NT2/D1 (cell line): Measurements from ENCODE around the gene ST3GAL6.

Experiments
- DNase-seq: peaks from one replicate; pipeline ENCODE4 v3.0.0-alpha.2; 2011; ENCODE audit warnings: low read depth, low spot score
- H3K27me3 ChIP-seq: 2 replicates; pipeline ENCODE4 v1.6.0; 2011; ENCODE audit warnings: mild to moderate bottlenecking; ENCODE audit not compliant: insufficient read length, insufficient read depth
- H3K36me3 ChIP-seq: 2 replicates; pipeline ENCODE4 v1.6.1; 2011; ENCODE audit warnings: mild to moderate bottlenecking, low read length, mixed read lengths; ENCODE audit not compliant: insufficient read depth, insufficient read length
- H3K4me1 ChIP-seq: 2 replicates; pipeline ENCODE4 v1.5.1; 2011; ENCODE audit not compliant: insufficient read depth, insufficient read length
- H3K4me3 ChIP-seq: 2 replicates; pipeline ENCODE4 v1.5.1; 2011; ENCODE audit warnings: low read depth; ENCODE audit not compliant: insufficient read length
- H3K9ac ChIP-seq: 2 replicates; pipeline ENCODE4 v1.6.0; 2011; ENCODE audit warnings: low read depth; ENCODE audit not compliant: insufficient read length
- H3K9me3 ChIP-seq: 2 replicates; pipeline ENCODE4 v1.5.1; 2011; ENCODE audit warnings: mild to moderate bottlenecking, low read length; ENCODE audit not compliant: insufficient read depth
- SUZ12 ChIP-seq: IDR thresholded peaks from 2 replicates; pipeline ENCODE4 v1.6.1; 2011; ENCODE audit not compliant: insufficient read length, insufficient read depth; ENCODE audit errors: extremely low read depth
- YY1 ChIP-seq: IDR thresholded peaks from 2 replicates; pipeline ENCODE4 v1.6.1; 2011; ENCODE audit not compliant: insufficient read length, insufficient read depth
- ZNF274 ChIP-seq: IDR thresholded peaks from 2 replicates; pipeline ENCODE4 v1.6.1; 2011; ENCODE audit warnings: mild to moderate bottlenecking, low read depth, low read length

ST3GAL6 gene

GRCh38 chr3:98784042-98784441 lies 20.9 kb downstream of the ST3GAL6 start:
- Histone ChIP-seq H3K4me3 (no peak overlapping the region), H3K9ac (no peak overlapping the region), H3K9me3 (no peaks in the 10 kb centered on the region), H3K27me3 (no peaks in the 10 kb centered on the region), H3K36me3 (peaks cover 4% of the 10 kb centered on the region), H3K4me1 (no peaks in the 10 kb centered on the region)
- no peak for DNase-seq
- no peak for TF ChIP-seq SUZ12
- TF ChIP-seq YY1: no peak
- TF ChIP-seq ZNF274: no peak

- H3K4me1 ChIP-seq: no peaks in the 10 kb centered on the region
- no peaks in the 10 kb centered on the region for H3K27me3 ChIP-seq
- H3K36me3 ChIP-seq: peaks cover 4% of the 10 kb centered on the region
- no peak overlapping the region for H3K9ac ChIP-seq
- DNase-seq: no peak
- H3K4me3 ChIP-seq: no peak overlapping the region
- no peaks in the 10 kb centered on the region for H3K9me3 ChIP-seq
- TF ChIP-seq SUZ12 (no peak), YY1 (no peak), ZNF274 (no peak)
Observed at GRCh38 chr3:98784666-98785600, 21.8 kb downstream of the ST3GAL6 start.

- H3K27me3 ChIP-seq: no peaks in the 10 kb centered on the region
- H3K36me3 ChIP-seq: peaks cover 4% of the 10 kb centered on the region
- no peak overlapping the region for H3K4me3 ChIP-seq
- H3K9ac ChIP-seq: no peak overlapping the region
- H3K4me1 ChIP-seq: no peaks in the 10 kb centered on the region
- DNase-seq: no peak
- TF ChIP-seq SUZ12 (no peak), ZNF274 (no peak), YY1 (no peak)
- no peaks in the 10 kb centered on the region for H3K9me3 ChIP-seq
Observed at GRCh38 chr3:98786364-98787006, 23.3 kb downstream of the ST3GAL6 start.

- TF ChIP-seq YY1: no peak
- TF ChIP-seq SUZ12: no peak
- TF ChIP-seq ZNF274: no peak
- no peak for DNase-seq
- no peaks in the 10 kb centered on the region for H3K27me3 ChIP-seq
- H3K4me3 ChIP-seq: no peak overlapping the region
- H3K36me3 ChIP-seq: peaks cover 4% of the 10 kb centered on the region
- no peaks in the 10 kb centered on the region for H3K9me3 ChIP-seq
- H3K4me1 ChIP-seq: no peaks in the 10 kb centered on the region
- no peak overlapping the region for H3K9ac ChIP-seq
Observed at GRCh38 chr3:98787181-98787580, 24.0 kb downstream of the ST3GAL6 start.

GRCh38 chr3:98788651-98789050 lies 25.5 kb downstream of the ST3GAL6 start:
- Histone ChIP-seq H3K9me3 (no peaks in the 10 kb centered on the region), H3K4me1 (no peaks in the 10 kb centered on the region), H3K27me3 (no peaks in the 10 kb centered on the region), H3K36me3 (peaks cover 4% of the 10 kb centered on the region), H3K9ac (no peak overlapping the region), H3K4me3 (no peak overlapping the region)
- DNase-seq: no peak
- TF ChIP-seq ZNF274 (no peak), YY1 (no peak), SUZ12 (no peak)

GRCh38 chr3:98791341-98792325 lies 28.5 kb downstream of the ST3GAL6 start:
- H3K36me3 ChIP-seq: peaks cover 12% of the 10 kb centered on the region
- no peak for DNase-seq
- TF ChIP-seq SUZ12: no peak
- no peak for TF ChIP-seq ZNF274
- TF ChIP-seq YY1: no peak
- H3K9ac ChIP-seq: no peak overlapping the region
- H3K4me3 ChIP-seq: no peak overlapping the region
- H3K27me3 ChIP-seq: no peaks in the 10 kb centered on the region
- H3K4me1 ChIP-seq: no peaks in the 10 kb centered on the region
- H3K9me3 ChIP-seq: no peaks in the 10 kb centered on the region

- TF ChIP-seq ZNF274 (no peak), SUZ12 (no peak), YY1 (no peak)
- H3K9me3 ChIP-seq: no peaks in the 10 kb centered on the region
Observed at GRCh38 chr3:98793971-98794370, 30.8 kb downstream of the ST3GAL6 start.

More at GRCh38 chr3:98793971-98794370, 30.8 kb downstream of the ST3GAL6 start:
- Histone ChIP-seq H3K36me3 (peaks cover 18% of the 10 kb centered on the region), H3K4me3 (no peak overlapping the region), H3K9ac (no peak overlapping the region), H3K4me1 (no peaks in the 10 kb centered on the region), H3K27me3 (no peaks in the 10 kb centered on the region)
- no peak for DNase-seq
